Neural cell (in vitro differentiated cells): Measurements from ENCODE around the gene DNAH1.

Experiments
- EP300 ChIP-seq: fragments of 450-650 bp; conservative IDR thresholded peaks from 2 replicates; pipeline ENCODE4 v1.6.1; 2014; ENCODE audit warnings: antibody characterized with exemption, mild to moderate bottlenecking, moderate library complexity; ENCODE audit not compliant: poor library complexity, severe bottlenecking
- EZH2 ChIP-seq: fragments of 200-600, 300-800 bp; shearing (Covaris generic), sonication (generic); IDR thresholded peaks from 2 replicates; pipeline ENCODE4 v1.6.1; 2014; ENCODE audit warnings: antibody characterized with exemption, low read length, borderline replicate concordance, mild to moderate bottlenecking; ENCODE audit not compliant: insufficient read depth, poor library complexity, severe bottlenecking
- MXI1 ChIP-seq: fragments of 450-650 bp; conservative IDR thresholded peaks from 2 replicates; pipeline ENCODE4 v1.6.1; 2014; ENCODE audit warnings: antibody characterized with exemption, mild to moderate bottlenecking; ENCODE audit not compliant: poor library complexity, severe bottlenecking
- POLR2AphosphoS5 ChIP-seq: IDR thresholded peaks from 2 replicates; pipeline ENCODE4 v1.6.1; 2012
- RAD21 ChIP-seq: fragments of 450-650 bp; conservative IDR thresholded peaks from 2 replicates; pipeline ENCODE4 v1.6.1; 2014; ENCODE audit warnings: antibody characterized with exemption, mild to moderate bottlenecking, moderate library complexity
- TAF1 ChIP-seq: IDR thresholded peaks from 2 replicates; pipeline ENCODE4 v1.6.1; 2012; ENCODE audit warnings: low read depth
- TF ChIP-seq, protein P1 (sequence below): fragments of 450-650 bp; IDR thresholded peaks from 2 replicates; pipeline ENCODE4 v1.5.1; 2014; ENCODE audit warnings: antibody characterized with exemption, mild to moderate bottlenecking, moderate library complexity; ENCODE audit not compliant: poor library complexity, severe bottlenecking
- TF ChIP-seq, protein P2 (sequence below): IDR thresholded peaks from 2 replicates; pipeline ENCODE4 v1.6.1; 2012; ENCODE audit warnings: borderline replicate concordance

GRCh38 chr3:52407779-52408178 lies 91.7 kb downstream of the DNAH1 start:
- TF ChIP-seq, protein P1, sequence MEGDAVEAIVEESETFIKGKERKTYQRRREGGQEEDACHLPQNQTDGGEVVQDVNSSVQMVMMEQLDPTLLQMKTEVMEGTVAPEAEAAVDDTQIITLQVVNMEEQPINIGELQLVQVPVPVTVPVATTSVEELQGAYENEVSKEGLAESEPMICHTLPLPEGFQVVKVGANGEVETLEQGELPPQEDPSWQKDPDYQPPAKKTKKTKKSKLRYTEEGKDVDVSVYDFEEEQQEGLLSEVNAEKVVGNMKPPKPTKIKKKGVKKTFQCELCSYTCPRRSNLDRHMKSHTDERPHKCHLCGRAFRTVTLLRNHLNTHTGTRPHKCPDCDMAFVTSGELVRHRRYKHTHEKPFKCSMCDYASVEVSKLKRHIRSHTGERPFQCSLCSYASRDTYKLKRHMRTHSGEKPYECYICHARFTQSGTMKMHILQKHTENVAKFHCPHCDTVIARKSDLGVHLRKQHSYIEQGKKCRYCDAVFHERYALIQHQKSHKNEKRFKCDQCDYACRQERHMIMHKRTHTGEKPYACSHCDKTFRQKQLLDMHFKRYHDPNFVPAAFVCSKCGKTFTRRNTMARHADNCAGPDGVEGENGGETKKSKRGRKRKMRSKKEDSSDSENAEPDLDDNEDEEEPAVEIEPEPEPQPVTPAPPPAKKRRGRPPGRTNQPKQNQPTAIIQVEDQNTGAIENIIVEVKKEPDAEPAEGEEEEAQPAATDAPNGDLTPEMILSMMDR = no peak
- no peak for TF ChIP-seq MXI1
- no peak for TF ChIP-seq POLR2AphosphoS5
- TF ChIP-seq, protein P2, sequence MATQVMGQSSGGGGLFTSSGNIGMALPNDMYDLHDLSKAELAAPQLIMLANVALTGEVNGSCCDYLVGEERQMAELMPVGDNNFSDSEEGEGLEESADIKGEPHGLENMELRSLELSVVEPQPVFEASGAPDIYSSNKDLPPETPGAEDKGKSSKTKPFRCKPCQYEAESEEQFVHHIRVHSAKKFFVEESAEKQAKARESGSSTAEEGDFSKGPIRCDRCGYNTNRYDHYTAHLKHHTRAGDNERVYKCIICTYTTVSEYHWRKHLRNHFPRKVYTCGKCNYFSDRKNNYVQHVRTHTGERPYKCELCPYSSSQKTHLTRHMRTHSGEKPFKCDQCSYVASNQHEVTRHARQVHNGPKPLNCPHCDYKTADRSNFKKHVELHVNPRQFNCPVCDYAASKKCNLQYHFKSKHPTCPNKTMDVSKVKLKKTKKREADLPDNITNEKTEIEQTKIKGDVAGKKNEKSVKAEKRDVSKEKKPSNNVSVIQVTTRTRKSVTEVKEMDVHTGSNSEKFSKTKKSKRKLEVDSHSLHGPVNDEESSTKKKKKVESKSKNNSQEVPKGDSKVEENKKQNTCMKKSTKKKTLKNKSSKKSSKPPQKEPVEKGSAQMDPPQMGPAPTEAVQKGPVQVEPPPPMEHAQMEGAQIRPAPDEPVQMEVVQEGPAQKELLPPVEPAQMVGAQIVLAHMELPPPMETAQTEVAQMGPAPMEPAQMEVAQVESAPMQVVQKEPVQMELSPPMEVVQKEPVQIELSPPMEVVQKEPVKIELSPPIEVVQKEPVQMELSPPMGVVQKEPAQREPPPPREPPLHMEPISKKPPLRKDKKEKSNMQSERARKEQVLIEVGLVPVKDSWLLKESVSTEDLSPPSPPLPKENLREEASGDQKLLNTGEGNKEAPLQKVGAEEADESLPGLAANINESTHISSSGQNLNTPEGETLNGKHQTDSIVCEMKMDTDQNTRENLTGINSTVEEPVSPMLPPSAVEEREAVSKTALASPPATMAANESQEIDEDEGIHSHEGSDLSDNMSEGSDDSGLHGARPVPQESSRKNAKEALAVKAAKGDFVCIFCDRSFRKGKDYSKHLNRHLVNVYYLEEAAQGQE = no peak
- TF ChIP-seq EZH2 = no peak
- no peak for TF ChIP-seq TAF1
- TF ChIP-seq RAD21 = no peak
- no peak for TF ChIP-seq EP300
